H1 (cell line): ENCODE data around the gene HAGH. TPM values are rescaled to one million over a fixed set of nuclear protein-coding genes. Genes with fewer than 3 reads are reported as not detected.
A peak's percentile ranks its signal among the peaks of the same experiment; 100 is the strongest.

Experiments
- CTCF ChIA-PET: fragments of 300-600 bp; sonication (Branson Sonifier 250); formaldehyde crosslinking; loops from one replicate; lab custom pipeline; 2021; ENCODE audit not compliant: partially characterized antibody; lab: Charles Lee
- POLR2A ChIA-PET: fragments of 300-600 bp; sonication (Branson Sonifier 250); formaldehyde crosslinking; loops from one replicate; lab custom pipeline; 2021; ENCODE audit warnings: inconsistent platforms; ENCODE audit not compliant: partially characterized antibody; lab: Charles Lee
- DNase-seq, 2 experiments: peaks; one replicate each; pipeline versions ENCODE4 v3.0.0 to v3.0.0-alpha.2; 2010 to 2022; ENCODE audit warnings: low spot score in 2 of 2, low read depth in 1 of 2, mixed read lengths in 1 of 2
- FAIRE-seq: peaks from 2 replicates; lab custom pipeline; 2011; peaks lifted over from hg19 to GRCh38; lab: Jason Lieb, UNC
- H2AFZ ChIP-seq: 2 replicates; pipeline ENCODE4 v1.8.1; 2012; ENCODE audit warnings: low read length, inconsistent platforms
- H2AK5ac ChIP-seq: 2 replicates; pipeline ENCODE4 v1.6.1; 2013; ENCODE audit warnings: low read depth, low read length
- H2BK120ac ChIP-seq: replicated peaks from 2 replicates; pipeline ENCODE3; 2013; ENCODE audit warnings: low read depth, low read length, inconsistent platforms
- H2BK12ac ChIP-seq: 2 replicates; pipeline ENCODE4 v1.6.1; 2013; ENCODE audit warnings: low read depth, low read length
- H2BK15ac ChIP-seq: 2 replicates; pipeline ENCODE4 v1.6.1; 2013; ENCODE audit warnings: low read length
- H2BK20ac ChIP-seq: 2 replicates; pipeline ENCODE4 v1.6.1; 2013; ENCODE audit warnings: low read length
- H2BK5ac ChIP-seq: 2 replicates; pipeline ENCODE4 v1.6.1; 2013; ENCODE audit warnings: low read depth, low read length
- H3K14ac ChIP-seq: 2 replicates; pipeline ENCODE4 v1.6.1; 2013; ENCODE audit warnings: inconsistent platforms; ENCODE audit not compliant: insufficient read length
- H3K18ac ChIP-seq: 2 replicates; pipeline ENCODE4 v1.6.1; 2013; ENCODE audit warnings: low read length; ENCODE audit errors: extremely low read depth
- H3K23ac ChIP-seq: 2 replicates; pipeline ENCODE4 v1.6.1; 2013; ENCODE audit warnings: inconsistent platforms; ENCODE audit not compliant: insufficient read length
- H3K23me2 ChIP-seq: 2 replicates; pipeline ENCODE4 v1.6.1; 2013; ENCODE audit warnings: low read depth, low read length
- H3K27ac ChIP-seq: 2 replicates; pipeline ENCODE4 v1.6.1; 2011; ENCODE audit warnings: low read depth, low read length, inconsistent platforms
- H3K27me3 ChIP-seq, 4 experiments: replicated peaks in 1 of 4; 1 replicate in 1 of 4; 2 replicates in 3 of 4; pipeline versions ENCODE4 v1.6.1 to v1.8.1; 2011 to 2013; ENCODE audit warnings: low read length in 3 of 4, mild to moderate bottlenecking in 3 of 4, inconsistent platforms in 2 of 4, mixed read lengths in 2 of 4, moderate library complexity in 1 of 4; ENCODE audit not compliant: control insufficient read depth in 3 of 4, insufficient read depth in 3 of 4; ENCODE audit errors: extremely low read depth in 1 of 4
- H3K36me3 ChIP-seq, 4 experiments: 2 replicates each; pipeline versions ENCODE4 v1.6.1 to v1.8.1; 2011 to 2013; ENCODE audit warnings: mild to moderate bottlenecking in 4 of 4, low read length in 3 of 4, moderate library complexity in 2 of 4, control low read depth in 1 of 4, inconsistent platforms in 1 of 4; ENCODE audit not compliant: insufficient read depth in 4 of 4, control insufficient read depth in 2 of 4
- H3K4ac ChIP-seq: replicated peaks from 2 replicates; pipeline ENCODE3; 2013; ENCODE audit warnings: low read length, low read depth, mixed read lengths, inconsistent platforms; ENCODE audit not compliant: insufficient read length
- H3K4me1 ChIP-seq, 4 experiments: replicated peaks in 1 of 4; 1 replicate in 1 of 4; 2 replicates in 3 of 4; pipeline versions ENCODE4 v1.6.1 to v1.8.1; 2011 to 2013; ENCODE audit warnings: low read length in 3 of 4, inconsistent platforms in 2 of 4, mixed read lengths in 1 of 4; ENCODE audit not compliant: insufficient read depth in 4 of 4, control insufficient read depth in 3 of 4
- H3K4me2 ChIP-seq, 2 experiments: 2 replicates each; pipeline versions ENCODE4 v1.6.1 to v1.8.1; 2011 to 2013; ENCODE audit warnings: low read depth in 2 of 2, low read length in 2 of 2, control low read depth in 1 of 2, inconsistent platforms in 1 of 2, mild to moderate bottlenecking in 1 of 2; ENCODE audit not compliant: insufficient read depth in 1 of 2
- H3K4me3 ChIP-seq, 4 experiments: fragments of 200-600, 300-600 bp in 1 of 4; sonication (generic), shearing (Covaris generic), sonication (Bioruptor Twin) in 1 of 4; 2 replicates each; pipeline versions ENCODE4 v1.5.1 to v1.8.1; 2011 to 2016; ENCODE audit warnings: low read length in 4 of 4, low read depth in 3 of 4, control low read depth in 2 of 4, inconsistent platforms in 2 of 4, mild to moderate bottlenecking in 2 of 4, mixed read lengths in 1 of 4, moderate library complexity in 1 of 4; ENCODE audit not compliant: insufficient read depth in 2 of 4; ENCODE audit errors: extremely low read depth in 1 of 4
- H3K56ac ChIP-seq: replicated peaks from 2 replicates; pipeline ENCODE3; 2013; ENCODE audit warnings: low read depth, mild to moderate bottlenecking, mixed read lengths, low read length, inconsistent platforms; ENCODE audit not compliant: insufficient read length
- H3K79me1 ChIP-seq: 2 replicates; pipeline ENCODE4 v1.6.1; 2013; ENCODE audit warnings: low read depth, low read length, control low read depth
- H3K79me2 ChIP-seq, 2 experiments: 2 replicates each; pipeline versions ENCODE4 v1.6.1 to v1.8.1; 2012 to 2013; ENCODE audit warnings: low read length in 2 of 2, mild to moderate bottlenecking in 2 of 2, inconsistent platforms in 1 of 2; ENCODE audit not compliant: insufficient read depth in 2 of 2, control insufficient read depth in 1 of 2
- H3K9ac ChIP-seq, 4 experiments: replicated peaks in 1 of 4; 1 replicate in 1 of 4; 2 replicates in 3 of 4; pipeline versions ENCODE4 v1.6.1 to v1.8.1; 2011 to 2013; ENCODE audit warnings: low read depth in 3 of 4, low read length in 3 of 4, control low read depth in 2 of 4, mild to moderate bottlenecking in 2 of 4, moderate library complexity in 2 of 4, inconsistent platforms in 1 of 4; ENCODE audit errors: extremely low read depth in 1 of 4
- H3K9me3 ChIP-seq, 2 experiments: 2 replicates each; pipeline versions ENCODE4 v1.6.1 to v1.8.1; 2012 to 2013; ENCODE audit warnings: mild to moderate bottlenecking in 2 of 2, moderate library complexity in 2 of 2, control low read depth in 1 of 2, inconsistent platforms in 1 of 2, low read depth in 1 of 2, low read length in 1 of 2, mixed read lengths in 1 of 2; ENCODE audit not compliant: insufficient read depth in 2 of 2
- H4K20me1 ChIP-seq, 2 experiments: replicated peaks in 1 of 2; 2 replicates each; pipeline versions ENCODE3 to v1.8.1; 2011 to 2013; ENCODE audit warnings: inconsistent platforms in 2 of 2, low read length in 2 of 2, mild to moderate bottlenecking in 1 of 2; ENCODE audit not compliant: insufficient read depth in 2 of 2, control insufficient read depth in 1 of 2
- H4K5ac ChIP-seq: 2 replicates; pipeline ENCODE4 v1.6.1; 2013; ENCODE audit warnings: low read length, low read depth, mixed read lengths, inconsistent platforms; ENCODE audit not compliant: insufficient read length
- H4K8ac ChIP-seq: 2 replicates; pipeline ENCODE4 v1.8.0; 2013; ENCODE audit warnings: mild to moderate bottlenecking, moderate library complexity, low read length, inconsistent platforms; ENCODE audit not compliant: insufficient read depth; ENCODE audit errors: extremely low read depth
- H4K91ac ChIP-seq: replicated peaks from 2 replicates; pipeline ENCODE3; 2013; ENCODE audit warnings: low read length, mixed read lengths, inconsistent platforms; ENCODE audit not compliant: insufficient read length
- JUND ChIP-seq: IDR thresholded peaks from 2 replicates; pipeline ENCODE4 v1.6.1; 2011; ENCODE audit warnings: mild to moderate bottlenecking, improper control_type of control experiment, low read length
- MAFK ChIP-seq: IDR thresholded peaks from 2 replicates; pipeline ENCODE4 v1.6.1; 2012; ENCODE audit warnings: low read depth, mild to moderate bottlenecking, improper control_type of control experiment, low read length
- SIN3A ChIP-seq, 2 experiments: IDR thresholded peaks in 1 of 2; conservative IDR thresholded peaks in 1 of 2; 2 replicates each; pipeline ENCODE4 v1.6.1; 2011 to 2012; ENCODE audit warnings: low read length in 2 of 2, improper control_type of control experiment in 1 of 2, low read depth in 1 of 2, mild to moderate bottlenecking in 1 of 2
- TAF7 ChIP-seq: optimal IDR thresholded peaks from 2 replicates; pipeline ENCODE3; 2011; ENCODE audit warnings: low read depth, mild to moderate bottlenecking, inconsistent platforms, low read length, moderate library complexity, borderline replicate concordance
- WGBS, 2 experiments: shearing (Covaris generic) in 1 of 2; methylation state at CpG; one replicate each; pipeline versions ENCODE4 v1.1.6 to v1.1.7; 2013 to 2015; ENCODE audit warnings: low lambda C conversion rate in 2 of 2, mixed read lengths in 2 of 2, inconsistent platforms in 1 of 2, low coverage in 1 of 2, missing lambda C conversion rate in 1 of 2; ENCODE audit not compliant: insufficient replicate concordance in 2 of 2, insufficient coverage in 1 of 2, insufficient read length in 1 of 2; ENCODE audit errors: extremely low coverage in 1 of 2, missing lambda C conversion rate in 1 of 2; 5-methylcytosine and 5-hydroxymethylcytosine counted together
- polyA plus RNA-seq, 7 experiments: library from polyadenylated mRNA; depleted of rRNA in 3 of 7; stranded (reverse) in 5 of 7; unstranded in 2 of 7; fragments of >200 nt in 5 of 7; fragments of 200-250 nt in 2 of 7; gene quantifications; 1 replicate in 5 of 7; 2 replicates in 1 of 7; 4 replicates in 1 of 7; pipeline versions ENCODE4 v1.2.1 to v1.2.3, GENCODE V29; 2011 to 2013; ENCODE audit warnings: missing spikeins in 2 of 7, mixed read lengths in 2 of 7
- total RNA-seq: library from RNA; stranded (reverse); fragmentation: NEBNext Ultra II Directional; extraction: Animal tissue kit (Norgen Biotek cat#: 25700); gene quantifications from 2 replicates; pipeline ENCODE4 v1.2.1, GENCODE V29; 2021
- TF ChIP-seq, protein P1 (sequence below): IDR thresholded peaks from 2 replicates; pipeline ENCODE4 v1.6.1; 2012; ENCODE audit warnings: low read length, inconsistent platforms
- TF ChIP-seq, protein P2 (sequence below): IDR thresholded peaks from 2 replicates; pipeline ENCODE4 v1.6.1; 2012; ENCODE audit warnings: inconsistent platforms
- TF ChIP-seq, protein P3 (sequence below), 3 experiments: IDR thresholded peaks; 1 replicate in 2 of 3; 2 replicates in 1 of 3; pipeline versions ENCODE4 v1.5.1 to v1.6.1; 2011; ENCODE audit warnings: low read length in 3 of 3, mild to moderate bottlenecking in 3 of 3, inconsistent platforms in 2 of 3, low read depth in 1 of 3, moderate library complexity in 1 of 3; ENCODE audit not compliant: insufficient read depth in 1 of 3; ENCODE audit errors: control extremely low read depth in 1 of 3

Gene HAGH
- total and polyA plus RNA-seq, 2 of the 8 experiments (the other 6 are each of a cell fraction or from before 2014, with no cell fraction given): 28.7 to 40.6 TPM

DNA sequence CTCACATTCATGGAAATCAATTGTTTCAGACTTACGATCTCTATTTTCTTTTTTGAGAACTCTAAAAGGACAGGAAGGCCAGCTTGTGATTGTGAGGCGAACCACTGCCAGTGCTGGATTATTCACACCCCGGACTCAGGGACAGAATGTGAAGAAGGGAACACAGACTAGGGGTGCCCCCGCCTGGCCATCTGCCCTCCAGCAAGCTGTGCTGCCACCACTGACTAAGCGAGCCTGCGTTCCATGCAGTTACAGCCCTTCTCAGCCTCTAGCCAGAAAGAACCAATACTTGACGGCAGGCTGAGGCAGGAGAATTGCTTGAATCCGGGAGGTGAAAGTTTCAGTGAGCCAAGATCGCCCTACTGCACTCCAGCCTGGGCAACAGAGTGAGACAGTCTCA lies 2.8 kb downstream of the HAGH start:
- no peak overlapping the region for H2AFZ ChIP-seq
- no peak overlapping the region for H2BK15ac ChIP-seq
- H3K9ac ChIP-seq: no peak overlapping the region
- CTCF ChIA-PET: interaction anchor here (0.8 to 2.9 kb wide), 13 partner anchors 9 to 122 kb away, joined by 3 to 14 read pairs (median 4); partner anchors contain the start of genes MAPK8IP3, NUBP2 and SPSB3
- H3K27me3 ChIP-seq: peaks cover 0 to 5% (median 0%) of the 10 kb centered on the region in 4 experiments; a peak in 4 of 7 replicates
- H3K18ac ChIP-seq: no peak overlapping the region
- POLR2A ChIA-PET: interaction anchor here (0.9 to 1.6 kb wide), 2 partner anchors 51 to 53 kb away, joined by 4 read pairs; partner anchors contain the start of gene NME3
- H3K36me3 ChIP-seq: peaks cover 0 to 2% (median 0%) of the 10 kb centered on the region in 4 experiments; a peak in 2 of 8 replicates
- H2BK5ac ChIP-seq: no peak overlapping the region
- peaks cover 4 to 12% of the 10 kb centered on the region in 2 experiments for H4K20me1 ChIP-seq
- no peak overlapping the region for H3K23ac ChIP-seq
- H3K4me2 ChIP-seq: no peak overlapping the region
- H4K91ac ChIP-seq: no peak overlapping the region
- H2AK5ac ChIP-seq: no peak overlapping the region
- H3K56ac ChIP-seq: no peak overlapping the region
- H4K8ac ChIP-seq: no peak overlapping the region
- peak; percentile 60 for FAIRE-seq
- WGBS, 2 experiments: 62% methylated on average over 9 of the region's 9 CpGs; no CpG with 5 or more reads in 1 of the 2 experiments
- H3K79me1 ChIP-seq: peaks cover 8% of the 10 kb centered on the region
- H2BK120ac ChIP-seq: no peak overlapping the region
- no peak overlapping the region for H4K5ac ChIP-seq
- peaks cover 0 to 14% of the 10 kb centered on the region in 2 experiments; a peak in 2 of 4 replicates for H3K79me2 ChIP-seq
- DNase-seq: peak in 1 of 2 experiments; percentile 58
- no peak overlapping the region for H3K4me3 ChIP-seq
- no peak overlapping the region for H3K27ac ChIP-seq
- no peak overlapping the region for H2BK12ac ChIP-seq
- peaks cover 0 to 10% (median 3%) of the 10 kb centered on the region in 4 experiments; a peak in 5 of 7 replicates for H3K4me1 ChIP-seq
- no peak overlapping the region for H3K14ac ChIP-seq
- H2BK20ac ChIP-seq: no peak overlapping the region
- no peak overlapping the region for H3K4ac ChIP-seq
- H3K23me2 ChIP-seq: peaks cover 3% of the 10 kb centered on the region; the same call in 1 of the 2 replicates
- no peaks in the 10 kb centered on the region for H3K9me3 ChIP-seq
- TF ChIP-seq MAFK: no peak
- TF ChIP-seq, protein P1, sequence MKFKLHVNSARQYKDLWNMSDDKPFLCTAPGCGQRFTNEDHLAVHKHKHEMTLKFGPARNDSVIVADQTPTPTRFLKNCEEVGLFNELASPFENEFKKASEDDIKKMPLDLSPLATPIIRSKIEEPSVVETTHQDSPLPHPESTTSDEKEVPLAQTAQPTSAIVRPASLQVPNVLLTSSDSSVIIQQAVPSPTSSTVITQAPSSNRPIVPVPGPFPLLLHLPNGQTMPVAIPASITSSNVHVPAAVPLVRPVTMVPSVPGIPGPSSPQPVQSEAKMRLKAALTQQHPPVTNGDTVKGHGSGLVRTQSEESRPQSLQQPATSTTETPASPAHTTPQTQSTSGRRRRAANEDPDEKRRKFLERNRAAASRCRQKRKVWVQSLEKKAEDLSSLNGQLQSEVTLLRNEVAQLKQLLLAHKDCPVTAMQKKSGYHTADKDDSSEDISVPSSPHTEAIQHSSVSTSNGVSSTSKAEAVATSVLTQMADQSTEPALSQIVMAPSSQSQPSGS: no peak
- TF ChIP-seq JUND: no peak
- no peak for TF ChIP-seq SIN3A (conservative IDR thresholded peaks at IDR 0.05 in 1 of 2, IDR thresholded peaks at IDR 0.05 in 1 of 2; ENCODE audit: low read depth in 1 of 2, low read length in 2 of 2)
- TF ChIP-seq, protein P2, sequence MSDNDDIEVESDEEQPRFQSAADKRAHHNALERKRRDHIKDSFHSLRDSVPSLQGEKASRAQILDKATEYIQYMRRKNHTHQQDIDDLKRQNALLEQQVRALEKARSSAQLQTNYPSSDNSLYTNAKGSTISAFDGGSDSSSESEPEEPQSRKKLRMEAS: peak; percentile 35; the same call in 1 of the 2 replicates
- TF ChIP-seq, protein P3, sequence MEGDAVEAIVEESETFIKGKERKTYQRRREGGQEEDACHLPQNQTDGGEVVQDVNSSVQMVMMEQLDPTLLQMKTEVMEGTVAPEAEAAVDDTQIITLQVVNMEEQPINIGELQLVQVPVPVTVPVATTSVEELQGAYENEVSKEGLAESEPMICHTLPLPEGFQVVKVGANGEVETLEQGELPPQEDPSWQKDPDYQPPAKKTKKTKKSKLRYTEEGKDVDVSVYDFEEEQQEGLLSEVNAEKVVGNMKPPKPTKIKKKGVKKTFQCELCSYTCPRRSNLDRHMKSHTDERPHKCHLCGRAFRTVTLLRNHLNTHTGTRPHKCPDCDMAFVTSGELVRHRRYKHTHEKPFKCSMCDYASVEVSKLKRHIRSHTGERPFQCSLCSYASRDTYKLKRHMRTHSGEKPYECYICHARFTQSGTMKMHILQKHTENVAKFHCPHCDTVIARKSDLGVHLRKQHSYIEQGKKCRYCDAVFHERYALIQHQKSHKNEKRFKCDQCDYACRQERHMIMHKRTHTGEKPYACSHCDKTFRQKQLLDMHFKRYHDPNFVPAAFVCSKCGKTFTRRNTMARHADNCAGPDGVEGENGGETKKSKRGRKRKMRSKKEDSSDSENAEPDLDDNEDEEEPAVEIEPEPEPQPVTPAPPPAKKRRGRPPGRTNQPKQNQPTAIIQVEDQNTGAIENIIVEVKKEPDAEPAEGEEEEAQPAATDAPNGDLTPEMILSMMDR (IDR thresholded peaks at IDR 0.05; ENCODE audit: control extremely low read depth in 1 of 3, insufficient read depth in 1 of 3, low read depth in 1 of 3, low read length in 3 of 3): peak; percentile 63 to 74 (median 66)
- no peak for TF ChIP-seq TAF7
